ENCODE results near the gene NR2F1. TPM values are rescaled to one million over a fixed set of nuclear protein-coding genes. Genes with fewer than 3 reads are reported as not detected.

NR2F1 gene
- polyA plus RNA-seq, 1 donor from 2014 or later, result 2.1 TPM

DNA sequence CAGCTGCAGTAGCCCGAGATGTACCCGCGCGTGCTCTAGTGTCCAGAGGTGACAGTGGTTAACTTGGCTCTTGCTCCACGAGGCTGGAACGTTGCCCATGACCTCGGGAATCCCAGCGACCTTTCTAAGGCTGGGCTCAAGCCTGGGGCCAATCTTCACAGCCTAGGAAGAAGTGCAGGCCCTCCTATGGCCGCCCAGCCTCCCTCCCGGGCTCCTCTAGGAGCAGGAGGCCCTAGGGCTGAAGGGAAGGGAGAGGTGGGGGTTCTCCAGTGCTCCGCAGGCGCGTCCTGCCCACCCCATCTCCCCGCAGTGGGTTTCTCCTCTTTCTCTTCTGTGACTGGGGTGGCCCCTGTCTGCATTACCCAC is 13.3 kb downstream of the NR2F1 start:
- Histone ChIP-seq H3K79me2 (replicated peaks; ENCODE audit: insufficient read depth, low read length) (no peaks in the 10 kb centered on the region), H3K4me3 (ENCODE audit: low read length) (no peak overlapping the region), H3K9me2 (ENCODE audit: insufficient read depth, low read length) (no peaks in the 10 kb centered on the region), H2AFZ (ENCODE audit: low read depth, low read length) (no peak overlapping the region), H3K9ac (ENCODE audit: low read length) (no peak overlapping the region), H3K36me3 (ENCODE audit: insufficient read depth, low read length) (no peaks in the 10 kb centered on the region), H4K20me1 (ENCODE audit: insufficient read depth) (no peaks in the 10 kb centered on the region), H3F3A (ENCODE audit: insufficient read depth, low read length, poor library complexity, severe bottlenecking) (no peaks in the 10 kb centered on the region), H3K4me2 (ENCODE audit: low read length) (no peak overlapping the region), H3K27me3 (ENCODE audit: insufficient read depth, low read depth, low read length) (peaks cover 98% of the 10 kb centered on the region), H3K27ac (ENCODE audit: low read length) (no peak overlapping the region), H3K9me3 (ENCODE audit: low read length) (peaks cover 18% of the 10 kb centered on the region)
- no peak for TF ChIP-seq RAD21 (conservative IDR thresholded peaks at IDR 0.05)
- TF ChIP-seq POLR2AphosphoS5 (IDR thresholded peaks at IDR 0.05), result no peak
- TF ChIP-seq TAF1 (IDR thresholded peaks at IDR 0.05; ENCODE audit: low read depth), result no peak
- TF ChIP-seq REST (IDR thresholded peaks at IDR 0.05; ENCODE audit: borderline replicate concordance), result no peak
- no peak for TF ChIP-seq EP300 (conservative IDR thresholded peaks at IDR 0.05; ENCODE audit: poor library complexity, severe bottlenecking)
- no peak for TF ChIP-seq EZH2 (IDR thresholded peaks at IDR 0.05; ENCODE audit: borderline replicate concordance, insufficient read depth, low read length, poor library complexity, severe bottlenecking)
- no peak for TF ChIP-seq SMC3 (conservative IDR thresholded peaks at IDR 0.05; ENCODE audit: poor library complexity)
- TF ChIP-seq, protein P1, sequence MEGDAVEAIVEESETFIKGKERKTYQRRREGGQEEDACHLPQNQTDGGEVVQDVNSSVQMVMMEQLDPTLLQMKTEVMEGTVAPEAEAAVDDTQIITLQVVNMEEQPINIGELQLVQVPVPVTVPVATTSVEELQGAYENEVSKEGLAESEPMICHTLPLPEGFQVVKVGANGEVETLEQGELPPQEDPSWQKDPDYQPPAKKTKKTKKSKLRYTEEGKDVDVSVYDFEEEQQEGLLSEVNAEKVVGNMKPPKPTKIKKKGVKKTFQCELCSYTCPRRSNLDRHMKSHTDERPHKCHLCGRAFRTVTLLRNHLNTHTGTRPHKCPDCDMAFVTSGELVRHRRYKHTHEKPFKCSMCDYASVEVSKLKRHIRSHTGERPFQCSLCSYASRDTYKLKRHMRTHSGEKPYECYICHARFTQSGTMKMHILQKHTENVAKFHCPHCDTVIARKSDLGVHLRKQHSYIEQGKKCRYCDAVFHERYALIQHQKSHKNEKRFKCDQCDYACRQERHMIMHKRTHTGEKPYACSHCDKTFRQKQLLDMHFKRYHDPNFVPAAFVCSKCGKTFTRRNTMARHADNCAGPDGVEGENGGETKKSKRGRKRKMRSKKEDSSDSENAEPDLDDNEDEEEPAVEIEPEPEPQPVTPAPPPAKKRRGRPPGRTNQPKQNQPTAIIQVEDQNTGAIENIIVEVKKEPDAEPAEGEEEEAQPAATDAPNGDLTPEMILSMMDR (IDR thresholded peaks at IDR 0.05; ENCODE audit: poor library complexity, severe bottlenecking), result no peak
- no peak for TF ChIP-seq MXI1 (conservative IDR thresholded peaks at IDR 0.05; ENCODE audit: poor library complexity, severe bottlenecking)

DNA sequence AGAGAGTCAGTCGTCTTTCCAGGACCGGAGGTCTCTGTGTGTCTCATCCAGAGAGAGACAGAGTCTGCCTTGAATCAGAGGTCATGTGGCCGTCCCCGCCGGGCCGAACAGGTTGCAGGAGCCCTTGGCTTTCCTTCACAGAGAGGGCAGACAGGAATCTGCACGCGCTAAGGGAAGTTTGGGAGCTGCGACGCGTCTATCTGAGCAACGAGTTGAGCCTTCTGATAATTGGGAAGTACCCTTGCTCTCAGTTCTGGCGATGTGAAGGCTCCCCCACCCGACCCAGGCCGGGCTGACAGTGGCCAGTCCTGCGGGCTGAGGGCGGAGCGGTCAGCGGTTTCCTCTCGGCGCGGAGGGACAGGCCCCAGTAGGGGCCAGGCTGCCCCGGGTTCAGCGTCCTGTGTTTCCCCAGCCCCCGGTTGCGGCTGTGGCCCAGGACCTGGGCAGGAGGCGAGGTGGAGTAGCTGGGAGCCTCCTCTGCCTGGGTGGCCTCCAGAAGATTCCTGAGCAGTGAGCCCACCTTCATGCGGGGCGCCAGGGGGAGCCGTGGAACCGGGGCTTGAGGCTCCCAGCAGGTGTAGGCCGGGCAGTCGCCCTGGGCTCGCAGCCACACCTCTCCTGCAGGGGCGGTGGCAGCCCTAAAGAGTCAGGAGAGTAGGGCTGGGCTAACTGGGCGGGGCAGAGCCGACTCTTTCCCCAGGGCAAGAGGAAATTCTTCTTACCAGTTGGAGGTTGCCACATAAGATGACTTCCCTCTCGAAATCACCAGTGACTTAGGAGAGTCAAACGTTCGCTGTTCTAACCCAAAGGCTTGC is 13.9 kb downstream of the NR2F1 start:
- H3K36me3 ChIP-seq (ENCODE audit: insufficient read depth, low read length), result no peaks in the 10 kb centered on the region
- H3K9me2 ChIP-seq (ENCODE audit: insufficient read depth, low read length), result no peaks in the 10 kb centered on the region
- peaks cover 18% of the 10 kb centered on the region for H3K9me3 ChIP-seq (ENCODE audit: low read length)
- H3K79me2 ChIP-seq (replicated peaks; ENCODE audit: insufficient read depth, low read length), result no peaks in the 10 kb centered on the region
- no peak overlapping the region for H3K4me2 ChIP-seq (ENCODE audit: low read length)
- no peak overlapping the region for H3K27ac ChIP-seq (ENCODE audit: low read length)
- no peak overlapping the region for H3K4me3 ChIP-seq (ENCODE audit: low read length)
- no peaks in the 10 kb centered on the region for H4K20me1 ChIP-seq (ENCODE audit: insufficient read depth)
- TF ChIP-seq EZH2 (IDR thresholded peaks at IDR 0.05; ENCODE audit: borderline replicate concordance, insufficient read depth, low read length, poor library complexity, severe bottlenecking), result no peak
- no peak for TF ChIP-seq EP300 (conservative IDR thresholded peaks at IDR 0.05; ENCODE audit: poor library complexity, severe bottlenecking)
- no peak for TF ChIP-seq TAF1 (IDR thresholded peaks at IDR 0.05; ENCODE audit: low read depth)
- no peak for TF ChIP-seq MXI1 (conservative IDR thresholded peaks at IDR 0.05; ENCODE audit: poor library complexity, severe bottlenecking)
- TF ChIP-seq POLR2AphosphoS5 (IDR thresholded peaks at IDR 0.05), result no peak
- no peak for TF ChIP-seq REST (IDR thresholded peaks at IDR 0.05; ENCODE audit: borderline replicate concordance)
- no peak for TF ChIP-seq RAD21 (conservative IDR thresholded peaks at IDR 0.05)
- TF ChIP-seq SMC3 (conservative IDR thresholded peaks at IDR 0.05; ENCODE audit: poor library complexity), result no peak
- TF ChIP-seq, protein P1 (IDR thresholded peaks at IDR 0.05; ENCODE audit: poor library complexity, severe bottlenecking), result no peak
- H3F3A ChIP-seq (ENCODE audit: insufficient read depth, low read length, poor library complexity, severe bottlenecking), result no peaks in the 10 kb centered on the region
- H2AFZ ChIP-seq (ENCODE audit: low read depth, low read length), result no peak overlapping the region
- peaks cover 98% of the 10 kb centered on the region for H3K27me3 ChIP-seq (ENCODE audit: insufficient read depth, low read depth, low read length)
- H3K9ac ChIP-seq (ENCODE audit: low read length), result no peak overlapping the region
